Testis (tissue), 2 donors: ENCODE results near the gene SMG5.

Experiments
- CTCF ChIP-seq, 3 experiments: fragments of 450-650 bp in 2 of 3; fragments of 200-600 bp in 1 of 3; sonication (generic) in 1 of 3; IDR thresholded peaks; one replicate each; pipeline ENCODE4 v1.5.1; 2016 to 2019; ENCODE audit warnings: antibody characterized with exemption in 3 of 3, mild to moderate bottlenecking in 2 of 3, moderate library complexity in 1 of 3
- POLR2A ChIP-seq: fragments of 450-650 bp; IDR thresholded peaks from one replicate; pipeline ENCODE4 v1.6.1; 2017; ENCODE audit warnings: antibody characterized with exemption, mild to moderate bottlenecking, moderate library complexity

GRCh38 chr1:156226782-156227181 lies 55.8 kb downstream of the SMG5 start:
- no peak for TF ChIP-seq POLR2A
- no peak for TF ChIP-seq CTCF (IDR thresholded peaks at IDR 0.05)
